RWPE1 (cell line): Measurements from ENCODE around the gene VWA8.

Source experiments
- CTCF ChIA-PET: fragments of 350-600 bp; sonication (Branson Sonifier 250); formaldehyde crosslinking; extraction: SDS; loops from one replicate; lab custom pipeline; 2021; lab: Yijun Ruan, JAX
- POLR2A ChIA-PET: fragments of 400-600 bp; formaldehyde crosslinking; extraction: SDS; loops from one replicate; lab custom pipeline; 2020; ENCODE audit warnings: antibody characterized with exemption; ENCODE audit not compliant: low non-redundant PET; lab: Yijun Ruan, JAX
- DNase-seq: peaks from one replicate; pipeline ENCODE4 v3.0.0; 2012; ENCODE audit warnings: low spot score
- H3K27ac ChIP-seq: fragments of 450-650 bp; 2 replicates; pipeline ENCODE4 v1.5.1; 2017
- TF ChIP-seq, protein P1 (sequence below): fragments of 450-650 bp; conservative IDR thresholded peaks from 2 replicates; pipeline ENCODE4 v1.5.1; 2017; ENCODE audit warnings: low read depth, mild to moderate bottlenecking

Gene VWA8

DNA sequence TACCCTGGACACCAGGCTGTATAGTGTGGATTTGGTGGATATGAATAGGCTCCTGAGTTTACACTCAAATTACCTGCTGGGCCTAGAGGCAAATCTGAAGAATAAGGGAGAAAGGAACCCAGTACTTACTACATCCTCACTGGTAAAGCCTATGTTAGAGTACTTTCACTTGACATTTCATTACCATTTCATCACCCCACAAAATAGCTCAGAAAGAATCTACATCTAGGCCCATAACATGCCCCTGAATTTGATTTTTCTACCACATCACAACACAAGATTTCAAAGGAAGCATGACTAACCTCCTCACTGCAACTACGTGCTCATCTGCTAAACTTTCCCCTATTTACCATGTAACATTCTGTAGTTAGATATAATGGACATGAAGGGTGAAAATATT lies 43.3 kb downstream of the VWA8 start:
- H3K27ac ChIP-seq: no peak overlapping the region
- POLR2A ChIA-PET: no interaction called here
- CTCF ChIA-PET: interaction anchor here (0.5 to 0.6 kb wide), 2 partner anchors 25 to 167 kb away, joined by 3 read pairs; no protein-coding TSS in a partner anchor
- DNase-seq: no peak
- TF ChIP-seq, protein P1, sequence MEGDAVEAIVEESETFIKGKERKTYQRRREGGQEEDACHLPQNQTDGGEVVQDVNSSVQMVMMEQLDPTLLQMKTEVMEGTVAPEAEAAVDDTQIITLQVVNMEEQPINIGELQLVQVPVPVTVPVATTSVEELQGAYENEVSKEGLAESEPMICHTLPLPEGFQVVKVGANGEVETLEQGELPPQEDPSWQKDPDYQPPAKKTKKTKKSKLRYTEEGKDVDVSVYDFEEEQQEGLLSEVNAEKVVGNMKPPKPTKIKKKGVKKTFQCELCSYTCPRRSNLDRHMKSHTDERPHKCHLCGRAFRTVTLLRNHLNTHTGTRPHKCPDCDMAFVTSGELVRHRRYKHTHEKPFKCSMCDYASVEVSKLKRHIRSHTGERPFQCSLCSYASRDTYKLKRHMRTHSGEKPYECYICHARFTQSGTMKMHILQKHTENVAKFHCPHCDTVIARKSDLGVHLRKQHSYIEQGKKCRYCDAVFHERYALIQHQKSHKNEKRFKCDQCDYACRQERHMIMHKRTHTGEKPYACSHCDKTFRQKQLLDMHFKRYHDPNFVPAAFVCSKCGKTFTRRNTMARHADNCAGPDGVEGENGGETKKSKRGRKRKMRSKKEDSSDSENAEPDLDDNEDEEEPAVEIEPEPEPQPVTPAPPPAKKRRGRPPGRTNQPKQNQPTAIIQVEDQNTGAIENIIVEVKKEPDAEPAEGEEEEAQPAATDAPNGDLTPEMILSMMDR: no peak

- ChIA-PET CTCF (interaction anchor here (0.6 kb wide), 1 partner anchor 104 kb away, joined by 3 read pairs; no protein-coding TSS in a partner anchor), POLR2A (no interaction called here)
- TF ChIP-seq, protein P1: no peak
- no peak overlapping the region for H3K27ac ChIP-seq
- DNase-seq: peak; percentile 35
Observed at GRCh38 chr13:41916173-41916954, 44.5 kb downstream of the VWA8 start.

DNA sequence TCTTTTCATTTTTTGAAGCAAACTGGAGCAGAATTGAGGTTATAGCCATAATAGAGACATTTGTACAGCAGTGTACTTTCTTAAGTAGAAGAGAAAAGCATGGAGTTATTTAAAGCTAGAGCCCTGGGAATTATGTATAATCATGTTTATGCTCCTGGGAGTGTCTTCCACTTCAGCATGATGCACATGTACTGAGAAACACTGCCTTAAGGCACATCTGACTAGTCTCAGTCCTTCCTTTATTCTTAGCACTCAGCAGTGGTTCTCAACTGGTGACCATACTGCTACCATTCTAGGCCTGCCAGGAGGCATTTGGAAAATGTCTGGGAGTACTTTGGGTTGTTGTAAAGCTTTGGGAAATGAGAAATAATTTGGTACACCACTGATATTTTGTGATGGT lies 45.8 kb downstream of the VWA8 start:
- DNase-seq: peak; percentile 10
- POLR2A ChIA-PET: no interaction called here
- TF ChIP-seq, protein P1: no peak
- no peak overlapping the region for H3K27ac ChIP-seq
- CTCF ChIA-PET: no interaction called here

- TF ChIP-seq, protein P1: no peak
- ChIA-PET CTCF (no interaction called here), POLR2A (no interaction called here)
- no peak for DNase-seq
- no peak overlapping the region for H3K27ac ChIP-seq
Observed at GRCh38 chr13:41914552-41914951, 46.4 kb downstream of the VWA8 start.

DNA sequence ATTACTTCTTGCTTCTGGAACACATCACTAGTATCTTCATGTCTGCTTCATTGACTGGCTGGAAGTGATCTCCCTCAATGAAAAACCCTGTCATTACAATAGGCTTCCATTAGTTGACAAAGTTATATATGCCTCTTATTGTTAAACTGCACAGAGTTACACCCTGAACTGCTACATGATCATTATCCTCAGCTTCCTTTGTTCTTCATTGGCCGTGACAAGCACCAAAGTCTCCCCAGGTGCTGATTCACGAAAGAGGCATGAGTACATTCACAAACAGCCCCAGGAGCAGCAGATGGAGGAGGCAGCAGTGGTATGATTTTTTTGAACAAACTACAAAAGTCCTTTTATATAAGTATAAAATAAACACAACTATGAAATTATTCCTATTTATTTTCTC lies 51.4 kb downstream of the VWA8 start:
- CTCF ChIA-PET: interaction anchor here (0.6 kb wide), 1 partner anchor 917 kb away, joined by 3 read pairs; no protein-coding TSS in a partner anchor
- peak; percentile 32 for DNase-seq
- TF ChIP-seq, protein P1: no peak
- no peak overlapping the region for H3K27ac ChIP-seq
- POLR2A ChIA-PET: no interaction called here

DNA sequence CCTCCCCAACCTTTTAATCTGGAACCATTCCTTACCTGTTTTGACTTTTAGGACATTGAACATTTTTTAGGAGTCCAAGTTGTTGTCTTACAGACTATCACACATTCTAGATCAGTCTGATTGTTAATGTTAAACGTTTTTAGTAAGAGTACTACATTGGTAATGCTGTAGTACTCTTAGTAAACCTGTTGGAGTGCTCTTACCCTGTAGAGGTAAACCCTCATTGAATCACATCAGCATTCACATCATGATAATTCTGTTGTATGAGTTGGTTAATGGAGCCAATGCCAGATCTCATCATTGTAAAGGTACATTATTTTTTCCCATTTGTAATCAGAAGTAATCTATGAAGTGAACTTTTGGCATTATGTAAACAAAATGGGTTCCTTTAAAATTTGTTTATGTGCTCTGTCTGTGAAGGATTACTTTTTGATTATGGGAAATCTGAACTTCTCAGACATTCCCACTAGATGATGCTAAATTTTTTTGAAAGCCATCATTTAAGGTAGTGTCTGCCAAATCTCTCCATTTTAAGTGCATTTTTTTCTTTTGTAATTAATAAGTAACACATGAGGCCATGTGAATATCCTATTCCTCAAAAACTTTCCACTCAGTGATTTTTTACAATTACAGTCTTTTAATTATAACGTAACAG lies 55.2 kb downstream of the VWA8 start:
- ChIA-PET POLR2A (no interaction called here), CTCF (no interaction called here)
- no peak overlapping the region for H3K27ac ChIP-seq
- TF ChIP-seq, protein P1: peak; percentile 79
- peak; percentile 64 for DNase-seq
